Adrenal gland (tissue), 12 donors: ENCODE data around the gene NKTR. TPM values are rescaled to one million over a fixed set of nuclear protein-coding genes. Genes with fewer than 3 reads are reported as not detected.

ENCODE experiments used
- DNase-seq, 7 donors: peaks; one replicate each; pipeline ENCODE4 v3.0.0-alpha.2; 2019 to 2020
- H3K27ac ChIP-seq, 5 donors: fragments of 200-600 bp; sonication (generic) in 4 of 5; 1 replicate in 3 of 5; 2 replicates in 2 of 5; pipeline versions ENCODE4 v1.5.1 to v1.8.0; 2016 to 2020; ENCODE audit warnings: mild to moderate bottlenecking in 1 of 5
- H3K27me3 ChIP-seq: fragments of 200-600 bp; 2 replicates; pipeline ENCODE4 v1.8.0; 2021
- H3K36me3 ChIP-seq, 2 donors: fragments of 200-600 bp; replicated peaks in 1 of 2; 1 replicate in 1 of 2; 2 replicates in 1 of 2; pipeline versions ENCODE4 v1.5.1 to v1.8.0; 2018 to 2022
- H3K4me1 ChIP-seq, 2 donors: fragments of 200-600 bp; replicated peaks in 1 of 2; 1 replicate in 1 of 2; 2 replicates in 1 of 2; pipeline versions ENCODE4 v1.5.1 to v1.8.0; 2018 to 2021
- H3K4me3 ChIP-seq, 4 donors: fragments of 200-600 bp; sonication (generic) in 3 of 4; one replicate each; pipeline ENCODE4 v1.5.1; 2016 to 2018
- H3K9me3 ChIP-seq, 3 donors: fragments of 200-600 bp; sonication (generic) in 1 of 3; replicated peaks in 1 of 3; 1 replicate in 2 of 3; 2 replicates in 1 of 3; pipeline versions ENCODE4 v1.5.1 to v1.8.0; 2016 to 2021
- POLR2A ChIP-seq, 2 donors: fragments of 450-650 bp; IDR thresholded peaks; one replicate each; pipeline ENCODE4 v1.6.1; 2017; ENCODE audit warnings: antibody characterized with exemption in 2 of 2, mild to moderate bottlenecking in 2 of 2, moderate library complexity in 1 of 2
- WGBS, 4 donors: extraction: QIAGEN DNeasy Blood & Tissue Kit in 2 of 4; methylation state at CpG; one replicate each; pipeline versions ENCODE4 v1.1.5 to v1.1.7; 2013 to 2017; 5-methylcytosine and 5-hydroxymethylcytosine counted together
- intact Hi-C, 2 donors: fragments of 100-400 bp; cut with DNase I; formaldehyde crosslinking; loops; one replicate each; pipeline versions ENCODE4 v1.14.1 to v1.15.0; 2022 to 2023
- polyA plus RNA-seq, 3 donors: library from polyadenylated mRNA; stranded (reverse); fragments of 200-250 nt in 2 of 3; fragments of 350-450 nt in 1 of 3; fragmentation: Illumina TruSeq in 1 of 3; extraction: RNeasy Lipid Tissue Mini Kit (QIAGEN cat#74804) in 1 of 3; gene quantifications; one replicate each; pipeline ENCODE4 v1.2.3, GENCODE V29; 2013 to 2014
- total RNA-seq, 9 donors: library from RNA; depleted of rRNA in 4 of 9; stranded (reverse); fragments of >200 nt in 4 of 9; fragments of 120-200 nt in 1 of 9; fragmentation: NEBNext Ultra II Directional in 1 of 9; extraction: Animal tissue kit (Norgen Biotek cat#: 25700) in 1 of 9; gene quantifications; one replicate each; pipeline versions ENCODE4 v1.1.0 to v1.2.4, GENCODE V29; 2013 to 2023
- TF ChIP-seq, protein P1 (sequence below), 6 experiments: fragments of 450-650 bp in 4 of 6; fragments of 200-600 bp in 2 of 6; sonication (generic) in 1 of 6; IDR thresholded peaks; 1 replicate in 5 of 6; 2 replicates in 1 of 6; pipeline versions ENCODE4 v1.5.1 to v1.8.0; 2016 to 2021; ENCODE audit warnings: antibody characterized with exemption in 6 of 6, mild to moderate bottlenecking in 2 of 6, moderate library complexity in 1 of 6
- donor health status: healthy with polysubstance abuse.
- donor health status: Bipolar disorder and iron deficiency.
- donor health status: DM: yes; HTN: yes; CAD: no.
- donor health status: DM: no; HTN: no; CAD: no.
- donor health status: DM: no; HTN: no; CAD: no.
- donor health status: DM: yes; HTN: yes; CAD: no.

NKTR gene
- total and polyA plus RNA-seq, 12 donors, result 12.7 to 114 (median 50.7) TPM

DNA sequence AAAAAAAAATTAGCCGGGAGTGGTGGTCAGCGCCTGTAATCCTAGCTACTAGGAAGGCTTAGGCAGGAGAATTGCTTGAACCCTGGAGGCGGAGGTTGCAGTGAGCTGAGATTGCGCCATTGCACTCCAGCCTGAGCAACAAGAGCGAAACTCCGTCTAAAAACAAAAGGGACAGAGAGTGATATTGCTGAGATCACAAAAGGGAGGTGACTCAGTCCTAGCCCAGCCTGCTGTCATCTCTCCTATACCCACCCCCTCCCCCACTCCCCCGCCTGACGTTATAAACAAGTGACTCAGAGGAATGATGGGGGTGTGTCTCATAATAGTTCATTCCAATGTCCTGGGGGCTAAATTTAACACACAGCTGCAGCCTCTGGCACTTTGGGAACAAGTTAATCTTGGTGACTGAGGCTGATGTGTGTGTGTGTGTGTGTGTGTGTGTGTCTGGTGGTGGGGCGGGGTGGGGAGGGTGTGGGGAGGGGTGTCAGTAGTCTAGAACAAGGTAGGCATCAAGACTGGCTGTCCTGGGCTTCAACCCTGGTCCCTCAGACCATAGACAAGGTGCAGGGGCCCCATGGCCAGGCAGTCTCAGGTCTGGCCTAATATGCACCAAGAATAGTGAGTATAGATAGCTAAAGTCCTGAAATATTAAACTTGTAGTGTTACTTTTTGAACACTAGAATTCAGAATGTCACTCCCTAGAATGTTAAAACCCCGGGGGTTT lies 83.6 kb downstream of the NKTR start:
- no peak overlapping the region for H3K4me3 ChIP-seq
- TF ChIP-seq POLR2A (IDR thresholded peaks at IDR 0.05), result no peak
- TF ChIP-seq, protein P1, sequence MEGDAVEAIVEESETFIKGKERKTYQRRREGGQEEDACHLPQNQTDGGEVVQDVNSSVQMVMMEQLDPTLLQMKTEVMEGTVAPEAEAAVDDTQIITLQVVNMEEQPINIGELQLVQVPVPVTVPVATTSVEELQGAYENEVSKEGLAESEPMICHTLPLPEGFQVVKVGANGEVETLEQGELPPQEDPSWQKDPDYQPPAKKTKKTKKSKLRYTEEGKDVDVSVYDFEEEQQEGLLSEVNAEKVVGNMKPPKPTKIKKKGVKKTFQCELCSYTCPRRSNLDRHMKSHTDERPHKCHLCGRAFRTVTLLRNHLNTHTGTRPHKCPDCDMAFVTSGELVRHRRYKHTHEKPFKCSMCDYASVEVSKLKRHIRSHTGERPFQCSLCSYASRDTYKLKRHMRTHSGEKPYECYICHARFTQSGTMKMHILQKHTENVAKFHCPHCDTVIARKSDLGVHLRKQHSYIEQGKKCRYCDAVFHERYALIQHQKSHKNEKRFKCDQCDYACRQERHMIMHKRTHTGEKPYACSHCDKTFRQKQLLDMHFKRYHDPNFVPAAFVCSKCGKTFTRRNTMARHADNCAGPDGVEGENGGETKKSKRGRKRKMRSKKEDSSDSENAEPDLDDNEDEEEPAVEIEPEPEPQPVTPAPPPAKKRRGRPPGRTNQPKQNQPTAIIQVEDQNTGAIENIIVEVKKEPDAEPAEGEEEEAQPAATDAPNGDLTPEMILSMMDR (IDR thresholded peaks at IDR 0.05), result no peak
- H3K9me3 ChIP-seq, result no peaks in the 10 kb centered on the region
- peak overlapping the region in 1 of 5 donors; percentile 47 for H3K27ac ChIP-seq
- intact Hi-C loops, result no loop called here
- WGBS, 4 donors, result 32 to 47% (median 42%) methylated on average over 10 of the region's 10 CpGs
- H3K27me3 ChIP-seq, result no peaks in the 10 kb centered on the region
- no peaks in the 10 kb centered on the region for H3K4me1 ChIP-seq
- no peaks in the 10 kb centered on the region for H3K36me3 ChIP-seq
- DNase-seq, result peak; percentile 80 to 94 (median 93)

DNA sequence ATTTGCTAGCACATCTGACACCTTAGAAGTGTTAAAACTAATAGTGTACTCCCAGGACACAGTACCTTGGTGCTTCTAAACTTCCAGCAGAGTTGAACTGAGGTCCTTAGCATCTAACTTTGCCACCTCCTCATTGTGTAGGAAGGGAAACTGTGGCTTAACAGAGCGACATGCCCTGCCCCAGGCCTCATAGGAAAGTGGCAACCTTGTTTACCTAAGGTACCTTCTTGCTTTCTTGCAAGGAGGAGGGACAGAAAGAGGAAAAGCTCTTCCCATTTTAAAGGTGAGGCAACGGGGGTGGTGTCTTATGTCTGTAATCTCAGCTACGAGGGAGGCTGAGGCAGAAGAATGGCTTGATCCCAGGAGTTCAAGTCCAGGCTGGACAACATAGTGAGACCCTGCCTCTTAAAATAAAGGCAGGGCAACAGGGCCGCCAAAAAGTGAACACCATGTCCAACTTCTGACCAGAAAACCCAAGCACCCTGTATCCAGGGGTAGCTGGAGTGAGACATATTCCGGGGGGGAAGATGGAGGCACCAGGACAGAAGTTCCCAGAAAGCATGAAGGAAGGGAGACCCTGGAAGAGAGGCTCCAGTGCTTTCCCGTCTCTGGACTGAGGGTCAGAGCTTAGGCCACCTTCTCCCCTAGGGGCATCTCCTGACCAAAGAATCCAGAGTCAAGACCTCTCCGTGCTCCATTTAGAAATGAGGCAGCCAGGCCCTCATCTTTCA lies 84.3 kb downstream of the NKTR start:
- DNase-seq, result no peak
- WGBS, 4 donors, result 81 to 91% (median 89%) methylated on average over 7 of the region's 7 CpGs
- Histone ChIP-seq H3K4me3 (no peak overlapping the region), H3K27me3 (no peaks in the 10 kb centered on the region), H3K9me3 (no peaks in the 10 kb centered on the region), H3K36me3 (no peaks in the 10 kb centered on the region), H3K27ac (peak overlapping the region in 1 of 5 donors; percentile 47), H3K4me1 (no peaks in the 10 kb centered on the region)
- TF ChIP-seq, protein P1 (IDR thresholded peaks at IDR 0.05), result no peak
- no peak for TF ChIP-seq POLR2A (IDR thresholded peaks at IDR 0.05)
- intact Hi-C loops, result no loop called here

DNA sequence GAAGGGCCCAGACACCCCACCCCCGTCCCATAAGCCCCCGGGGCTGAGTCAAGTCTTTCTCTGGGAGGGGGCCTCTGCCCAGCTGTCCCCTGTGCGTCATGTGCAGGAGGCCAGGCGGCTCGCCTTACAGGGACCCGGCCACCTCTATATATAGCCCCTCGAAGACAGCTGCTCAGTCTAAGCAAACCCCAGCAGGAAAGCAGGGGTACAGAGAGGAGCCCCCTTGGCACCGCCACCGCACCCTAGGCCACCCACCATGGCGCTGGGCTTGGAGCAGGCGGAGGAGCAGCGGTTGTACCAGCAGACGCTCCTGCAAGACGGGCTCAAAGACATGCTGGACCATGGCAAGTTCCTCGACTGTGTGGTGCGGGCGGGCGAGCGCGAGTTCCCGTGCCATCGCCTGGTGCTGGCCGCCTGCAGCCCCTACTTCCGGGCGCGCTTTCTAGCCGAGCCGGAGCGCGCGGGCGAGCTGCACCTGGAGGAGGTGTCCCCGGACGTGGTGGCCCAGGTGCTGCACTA lies 84.9 kb downstream of the NKTR start, which contains the start of gene KLHL40:
Gene KLHL40 (plus strand): TSS at position 175 of the 519 bp plus-strand sequence. CDS start 82 bp downstream, at position 257.
- WGBS, 4 donors, result 38 to 70% (median 50%) methylated on average over 2 to 34 of the region's 34 CpGs
- no peak for TF ChIP-seq POLR2A (IDR thresholded peaks at IDR 0.05)
- TF ChIP-seq, protein P1 (IDR thresholded peaks at IDR 0.05), result no peak
- Histone ChIP-seq H3K4me3 (no peak within 1 kb of the TSS), H3K36me3 (no peaks in the 10 kb centered on the region), H3K9me3 (no peaks in the 10 kb centered on the region), H3K27ac (peak within 1 kb of the TSS in 1 of 5 donors; percentile 47), H3K4me1 (no peaks in the 10 kb centered on the region), H3K27me3 (no peaks in the 10 kb centered on the region)
- no peak for DNase-seq
- intact Hi-C loops, result no loop called here
